NB4 (cell line): ENCODE measurements around the gene DNAL1.

Experiments
- CTCF ChIP-seq: IDR thresholded peaks from one replicate; pipeline ENCODE4 v1.5.1; 2012; ENCODE audit warnings: low read depth, low read length
- MAX ChIP-seq: IDR thresholded peaks from 2 replicates; pipeline ENCODE4 v1.6.1; 2011; ENCODE audit warnings: low read depth, low read length
- POLR2A ChIP-seq: IDR thresholded peaks from 2 replicates; pipeline ENCODE4 v1.6.1; 2011; ENCODE audit warnings: mild to moderate bottlenecking; ENCODE audit not compliant: insufficient read length; ENCODE audit errors: extremely low read depth

GRCh38 chr14:73627151-73627558 is 17.6 kb upstream of the DNAL1 start:
- TF ChIP-seq CTCF (no peak), MAX (no peak), POLR2A (no peak)
